Esophagus squamous epithelium (tissue), 5 donors: ENCODE data around the gene CCM2. TPM values are rescaled to one million over a fixed set of nuclear protein-coding genes. Genes with fewer than 3 reads are reported as not detected.

Source experiments
- DNase-seq: peaks from one replicate; lab custom pipeline; 2025; lab: John Stamatoyannopoulos, UW
- H3K27ac ChIP-seq, 4 donors: fragments of 200-600 bp; sonication (generic); one replicate each; pipeline ENCODE4 v1.5.1; 2016 to 2019; ENCODE audit warnings: mild to moderate bottlenecking in 1 of 4
- H3K27me3 ChIP-seq, 4 donors: fragments of 200-600 bp; sonication (generic); 1 replicate in 3 of 4; 2 replicates in 1 of 4; pipeline versions ENCODE4 v1.5.1 to v1.6.0; 2017 to 2021; ENCODE audit warnings: antibody characterized with exemption in 1 of 4
- H3K36me3 ChIP-seq, 3 donors: fragments of 200-600 bp; sonication (generic); one replicate each; pipeline ENCODE4 v1.5.1; 2016 to 2019
- H3K4me1 ChIP-seq, 3 donors: fragments of 200-600 bp; sonication (generic); one replicate each; pipeline ENCODE4 v1.5.1; 2017 to 2019
- H3K4me3 ChIP-seq, 4 donors: fragments of 200-600 bp; sonication (generic); 1 replicate in 3 of 4; 2 replicates in 1 of 4; pipeline ENCODE4 v1.5.1; 2016 to 2019; ENCODE audit warnings: mild to moderate bottlenecking in 2 of 4, moderate library complexity in 1 of 4
- H3K9me3 ChIP-seq, 3 donors: fragments of 200-600 bp; sonication (generic); one replicate each; pipeline ENCODE4 v1.5.1; 2016 to 2019
- CTCF ChIP-seq, 6 experiments: fragments of 450-650 bp in 4 of 6; fragments of 200-600 bp in 2 of 6; sonication (generic) in 2 of 6; IDR thresholded peaks; one replicate each; pipeline ENCODE4 v1.5.1; 2016 to 2019; ENCODE audit warnings: antibody characterized with exemption in 6 of 6, mild to moderate bottlenecking in 4 of 6, moderate library complexity in 4 of 6
- POLR2A ChIP-seq, 4 donors: fragments of 450-650 bp; IDR thresholded peaks; one replicate each; pipeline ENCODE4 v1.6.1; 2017; ENCODE audit warnings: antibody characterized with exemption in 4 of 4, mild to moderate bottlenecking in 4 of 4, moderate library complexity in 3 of 4
- WGBS, 2 donors: methylation state at CpG; one replicate each; pipeline ENCODE4 v1.1.5; 2018; 5-methylcytosine and 5-hydroxymethylcytosine counted together
- intact Hi-C: fragments of 100-400 bp; cut with DNase I; formaldehyde crosslinking; loops from one replicate; pipeline ENCODE4 v1.15.0; 2022
- total RNA-seq, 4 donors: library from RNA; depleted of rRNA; stranded (reverse); fragments of >200 nt; gene quantifications; one replicate each; pipeline ENCODE4 v1.1.0, GENCODE V29; 2016
- donor health status: DM: yes; HTN: yes; CAD: no.

CCM2 gene
- total RNA-seq, 4 donors from 2014 or later: 20.0 to 36.3 (median 24.9) TPM

GRCh38 chr7:44971902-44972441 is 28.0 kb upstream of the CCM2 start:
- Histone ChIP-seq H3K4me1 (peaks cover 0 to 5% (median 2%) of the 10 kb centered on the region in 3 donors), H3K4me3 (no peak overlapping the region), H3K27me3 (no peaks in the 10 kb centered on the region), H3K36me3 (peaks cover 0 to 11% (median 0%) of the 10 kb centered on the region in 3 donors), H3K9me3 (no peaks in the 10 kb centered on the region), H3K27ac (no peak overlapping the region)
- WGBS, 2 donors: 66 to 93% methylated on average over 2 to 4 of the region's 5 CpGs
- intact Hi-C loops: no loop called here
- no peak for TF ChIP-seq POLR2A (IDR thresholded peaks at IDR 0.05)
- no peak for TF ChIP-seq CTCF (IDR thresholded peaks at IDR 0.05)
- DNase-seq: no peak

GRCh38 chr7:44972562-44972961 is 27.4 kb upstream of the CCM2 start:
- DNase-seq: no peak
- no peaks in the 10 kb centered on the region for H3K27me3 ChIP-seq
- no peak overlapping the region for H3K4me3 ChIP-seq
- no peak overlapping the region for H3K27ac ChIP-seq
- no peaks in the 10 kb centered on the region for H3K9me3 ChIP-seq
- TF ChIP-seq POLR2A (IDR thresholded peaks at IDR 0.05): no peak
- no peak for TF ChIP-seq CTCF (IDR thresholded peaks at IDR 0.05)
- WGBS, 2 donors: no CpG with 5 or more reads among the region's 3 CpGs
- peaks cover 0 to 11% (median 8%) of the 10 kb centered on the region in 3 donors for H3K4me1 ChIP-seq
- peaks cover 0 to 13% (median 0%) of the 10 kb centered on the region in 3 donors for H3K36me3 ChIP-seq
- intact Hi-C loops: no loop called here

GRCh38 chr7:44973610-44974401 is 26.2 kb upstream of the CCM2 start:
- Histone ChIP-seq H3K36me3 (peaks cover 0 to 15% (median 0%) of the 10 kb centered on the region in 3 donors), H3K4me3 (no peak overlapping the region), H3K27ac (no peak overlapping the region), H3K9me3 (no peaks in the 10 kb centered on the region), H3K4me1 (peaks cover 0 to 19% (median 9%) of the 10 kb centered on the region in 3 donors), H3K27me3 (no peaks in the 10 kb centered on the region)
- DNase-seq: no peak
- WGBS, 2 donors: 57 to 66% methylated on average over 2 to 4 of the region's 10 CpGs
- TF ChIP-seq POLR2A (IDR thresholded peaks at IDR 0.05) (no peak), CTCF (IDR thresholded peaks at IDR 0.05) (peak in 5 of 6 experiments; percentile 39 to 74 (median 50))
- intact Hi-C loops: no loop called here

GRCh38 chr7:44974549-44974948 is 25.5 kb upstream of the CCM2 start:
- intact Hi-C loops: no loop called here
- no peak for TF ChIP-seq CTCF (IDR thresholded peaks at IDR 0.05)
- no peak for TF ChIP-seq POLR2A (IDR thresholded peaks at IDR 0.05)
- H3K27ac ChIP-seq: no peak overlapping the region

More at GRCh38 chr7:44974549-44974948, 25.5 kb upstream of the CCM2 start:
- 60% methylated on average over 1 of the region's 7 CpGs; no CpG with 5 or more reads in 1 of the 2 donors for WGBS, 2 donors
- DNase-seq: no peak
- no peaks in the 10 kb centered on the region for H3K27me3 ChIP-seq
- H3K4me1 ChIP-seq: peaks cover 2 to 27% (median 12%) of the 10 kb centered on the region in 3 donors
- no peaks in the 10 kb centered on the region for H3K9me3 ChIP-seq
- no peak overlapping the region for H3K4me3 ChIP-seq
- H3K36me3 ChIP-seq: peaks cover 0 to 15% (median 0%) of the 10 kb centered on the region in 3 donors
